GM21528 (cell line): Measurements from ENCODE around the gene LRRC43.
"Not testable (repeated sequence)": the region's sequence is repeated elsewhere in the genome, so short reads cannot be mapped to it uniquely, and the experiment has no call there.

Source experiments
- ATAC-seq: cut with Tn5 transposase; IDR thresholded peaks from one replicate; pipeline ENCODE4 v1.9.1; 2021; ENCODE audit warnings: mild to moderate bottlenecking, moderate library complexity; ENCODE audit not compliant: unreplicated experiment, low FRiP score

LRRC43 gene

GRCh38 chr12:122155705-122156104 is 27.2 kb upstream of the LRRC43 start:
- ATAC-seq = no peak

GRCh38 chr12:122158700-122159285 is 24.1 kb upstream of the LRRC43 start:
- ATAC-seq = no peak

- no peak for ATAC-seq
Measured at GRCh38 chr12:122159882-122160281, 23.0 kb upstream of the LRRC43 start.

- no peak for ATAC-seq
Measured at GRCh38 chr12:122160761-122161160, 22.2 kb upstream of the LRRC43 start.

GRCh38 chr12:122161682-122162081 is 21.2 kb upstream of the LRRC43 start:
- no peak for ATAC-seq

- no peak for ATAC-seq
Measured at GRCh38 chr12:122162976-122163375, 19.9 kb upstream of the LRRC43 start.

GRCh38 chr12:122166422-122167349 is 16.2 kb upstream of the LRRC43 start:
- ATAC-seq = no peak

GRCh38 chr12:122167356-122167925 is 15.5 kb upstream of the LRRC43 start:
- ATAC-seq = no peak

- no peak for ATAC-seq
Measured at GRCh38 chr12:122168492-122168891, 14.4 kb upstream of the LRRC43 start.

GRCh38 chr12:122171399-122171798 is 11.5 kb upstream of the LRRC43 start:
- ATAC-seq = no peak

- ATAC-seq = no peak
Measured at GRCh38 chr12:122172262-122172939, 10.5 kb upstream of the LRRC43 start.

GRCh38 chr12:122174155-122174845 is 8.6 kb upstream of the LRRC43 start, which contains the start of gene IL31:
Gene IL31, minus strand, starts transcription at chr12:122174221. Its CDS starts 49 bp downstream, at chr12:122174172.
- no peak for ATAC-seq

- ATAC-seq = not testable (repeated sequence)
Measured at GRCh38 chr12:122176473-122176872, 6.5 kb upstream of the LRRC43 start.

GRCh38 chr12:122183588-122183940 is 641 bp downstream of the LRRC43 start:
- no peak for ATAC-seq

- ATAC-seq = no peak
Measured at GRCh38 chr12:122184517-122184916, 1.6 kb downstream of the LRRC43 start.

- no peak for ATAC-seq
Measured at GRCh38 chr12:122185079-122185478, 2.2 kb downstream of the LRRC43 start.

GRCh38 chr12:122185494-122186082 is 2.7 kb downstream of the LRRC43 start:
- ATAC-seq = no peak

GRCh38 chr12:122187466-122187865 is 4.5 kb downstream of the LRRC43 start:
- ATAC-seq = no peak

GRCh38 chr12:122189626-122190475 is 6.9 kb downstream of the LRRC43 start:
- no peak for ATAC-seq
